GM21619 (cell line): Measurements from ENCODE around the gene DCLRE1C.
"Not testable (repeated sequence)": the region's sequence is repeated elsewhere in the genome, so short reads cannot be mapped to it uniquely, and the experiment has no call there.

Experiments
- ATAC-seq: cut with Tn5 transposase; IDR thresholded peaks from one replicate; pipeline ENCODE4 v1.9.1; 2021; ENCODE audit not compliant: unreplicated experiment

Gene DCLRE1C

DNA sequence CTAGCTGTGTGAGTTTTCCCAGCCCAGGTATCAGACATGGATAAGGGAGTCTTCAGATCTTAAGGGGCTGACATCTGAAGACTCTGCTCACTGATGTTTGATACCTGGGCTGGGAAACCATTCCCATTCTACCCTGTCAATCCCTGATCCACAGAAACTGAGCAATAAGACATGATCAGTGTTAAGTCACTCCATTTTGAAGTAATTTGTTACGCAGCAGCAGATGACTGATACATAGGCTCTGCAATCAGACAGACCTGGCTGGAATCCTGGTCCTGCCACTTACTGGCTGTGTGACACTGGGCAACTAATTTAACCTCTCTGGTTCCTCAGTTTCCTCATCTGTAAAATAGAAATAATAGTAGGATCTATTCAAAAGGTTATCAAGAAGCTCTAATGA, 6.6 kb downstream of the DCLRE1C start:
- no peak for ATAC-seq

DNA sequence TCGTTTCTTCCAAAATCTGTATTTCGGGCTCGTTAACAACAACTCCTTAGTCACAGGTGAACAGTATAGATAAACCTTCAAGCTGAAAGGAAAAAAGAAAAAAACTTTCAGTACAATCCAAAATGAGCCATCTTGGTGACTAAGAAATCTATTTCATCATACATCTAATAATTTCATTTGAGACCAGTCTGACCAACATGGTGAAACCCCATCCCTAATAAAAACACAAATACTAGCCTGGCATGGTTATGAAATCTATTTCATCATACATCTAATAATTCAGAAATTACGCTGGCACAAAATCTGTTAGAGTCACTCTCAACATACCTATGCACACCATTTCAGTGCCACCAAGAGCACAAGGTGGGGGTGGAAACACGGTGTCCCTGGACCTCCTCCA, 8.8 kb downstream of the DCLRE1C start:
- no peak for ATAC-seq

DNA sequence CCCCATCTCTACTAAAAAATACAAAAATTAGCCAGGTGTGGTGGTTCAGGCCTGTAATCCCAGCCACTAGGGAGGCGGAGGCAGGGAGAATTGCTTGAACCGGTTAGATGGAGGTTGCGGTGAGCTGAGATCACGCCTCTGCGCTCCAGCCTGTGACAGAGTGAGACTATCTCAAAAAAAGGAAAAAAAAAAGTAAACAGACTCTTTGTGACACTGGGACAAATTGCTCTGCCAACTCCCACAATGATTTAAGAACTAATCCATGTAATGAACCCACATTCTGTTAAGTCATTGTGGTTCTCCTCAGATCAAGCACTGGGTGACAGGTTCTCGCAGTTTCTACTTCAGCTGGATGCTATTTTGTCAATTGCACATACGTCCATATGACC, 11.0 kb downstream of the DCLRE1C start:
- not testable (repeated sequence) for ATAC-seq

DNA sequence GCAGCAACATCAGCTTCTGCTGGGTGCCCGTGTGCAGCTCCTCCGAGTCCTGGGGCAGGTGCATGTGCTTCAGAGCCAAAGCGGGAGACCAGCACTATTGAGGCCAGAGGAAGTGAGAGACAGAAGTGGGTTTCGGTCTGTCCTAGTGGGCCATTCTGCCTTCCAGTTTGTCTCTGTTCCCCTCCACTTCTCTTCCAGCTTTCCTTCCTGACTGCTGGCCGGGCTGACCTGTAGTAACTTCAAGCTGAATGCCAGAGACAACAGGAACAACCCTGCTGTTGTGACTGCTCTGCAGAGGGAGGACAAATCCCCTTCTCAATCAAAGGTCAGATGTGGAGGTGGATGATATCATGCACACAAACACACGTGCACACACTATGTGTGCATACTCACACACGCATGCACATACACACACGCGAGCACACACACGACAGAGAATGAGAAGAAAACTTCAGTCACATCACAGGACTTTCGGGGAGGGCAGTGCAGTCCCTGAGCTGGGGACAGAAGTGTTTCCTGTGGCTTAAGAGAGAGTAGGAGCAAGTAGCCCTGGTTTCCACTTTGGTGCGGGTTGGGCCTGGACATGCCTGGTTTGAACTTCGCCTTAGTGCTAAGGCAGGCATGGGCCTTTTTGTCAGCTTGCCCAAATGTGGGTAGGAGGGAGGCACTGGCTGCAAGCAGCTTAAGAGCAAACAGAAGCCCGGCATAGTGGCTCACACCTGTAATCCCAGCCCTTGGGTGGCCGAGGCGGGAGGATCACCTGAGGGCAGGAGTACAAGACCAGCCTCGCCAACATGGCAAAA, 11.5 kb downstream of the DCLRE1C start:
- peak; percentile 86 for ATAC-seq

DNA sequence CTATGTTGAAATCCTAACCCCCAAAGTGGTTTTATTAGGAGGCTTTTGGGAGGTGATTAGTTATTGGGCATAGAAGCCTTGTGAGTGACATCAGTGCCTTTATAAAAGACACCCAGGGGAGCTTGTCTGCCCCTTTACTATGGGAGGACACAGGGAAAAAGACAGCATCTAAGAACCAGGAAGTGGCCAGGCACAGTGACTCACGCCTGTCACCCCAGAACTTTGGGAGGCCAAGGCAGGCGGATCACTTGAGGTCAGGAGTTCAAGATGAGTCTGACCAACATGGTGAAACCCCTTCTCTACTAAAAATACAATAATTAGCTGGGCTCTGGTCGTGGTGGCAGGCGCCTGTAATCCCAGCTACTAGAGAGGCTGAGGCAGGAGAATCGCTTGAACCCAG, 14.9 kb downstream of the DCLRE1C start:
- not testable (repeated sequence) for ATAC-seq

DNA sequence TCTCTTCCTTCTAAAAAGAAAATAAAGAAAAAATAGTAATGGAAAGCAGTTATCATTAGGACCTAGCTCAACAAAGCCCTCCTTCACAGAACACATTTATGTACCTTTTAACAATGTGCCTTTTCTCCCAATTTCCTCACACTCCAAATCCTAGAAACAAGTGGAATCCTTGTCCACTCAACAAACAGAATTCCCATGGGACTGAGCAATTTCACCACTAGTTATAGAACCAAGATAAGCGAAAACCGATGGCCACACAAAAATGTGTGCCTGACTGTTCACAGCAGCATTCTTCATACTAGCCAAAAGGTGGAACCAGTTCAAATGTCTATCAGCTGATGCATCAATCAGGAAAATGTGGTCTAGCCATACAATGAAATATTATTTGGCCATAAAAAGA, 17.3 kb downstream of the DCLRE1C start:
- ATAC-seq: no peak

DNA sequence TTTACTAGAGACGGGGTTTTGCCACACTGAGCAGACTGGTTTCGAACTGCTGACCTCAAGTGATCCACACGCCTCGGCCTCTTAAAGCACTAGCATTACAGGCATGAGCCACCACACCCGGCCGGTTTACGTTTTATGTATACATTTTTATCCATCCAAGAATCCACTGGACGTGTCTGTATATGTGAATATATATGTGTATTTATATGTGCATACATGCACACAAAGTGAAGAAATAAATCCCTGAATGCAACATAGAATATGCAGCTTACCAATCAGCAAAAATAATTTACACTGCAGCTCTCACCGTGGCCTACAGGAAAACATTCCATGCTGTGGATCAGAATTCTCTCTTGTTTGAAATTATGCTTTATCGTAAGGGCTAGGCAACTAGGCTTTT, 23.3 kb downstream of the DCLRE1C start:
- no peak for ATAC-seq

DNA sequence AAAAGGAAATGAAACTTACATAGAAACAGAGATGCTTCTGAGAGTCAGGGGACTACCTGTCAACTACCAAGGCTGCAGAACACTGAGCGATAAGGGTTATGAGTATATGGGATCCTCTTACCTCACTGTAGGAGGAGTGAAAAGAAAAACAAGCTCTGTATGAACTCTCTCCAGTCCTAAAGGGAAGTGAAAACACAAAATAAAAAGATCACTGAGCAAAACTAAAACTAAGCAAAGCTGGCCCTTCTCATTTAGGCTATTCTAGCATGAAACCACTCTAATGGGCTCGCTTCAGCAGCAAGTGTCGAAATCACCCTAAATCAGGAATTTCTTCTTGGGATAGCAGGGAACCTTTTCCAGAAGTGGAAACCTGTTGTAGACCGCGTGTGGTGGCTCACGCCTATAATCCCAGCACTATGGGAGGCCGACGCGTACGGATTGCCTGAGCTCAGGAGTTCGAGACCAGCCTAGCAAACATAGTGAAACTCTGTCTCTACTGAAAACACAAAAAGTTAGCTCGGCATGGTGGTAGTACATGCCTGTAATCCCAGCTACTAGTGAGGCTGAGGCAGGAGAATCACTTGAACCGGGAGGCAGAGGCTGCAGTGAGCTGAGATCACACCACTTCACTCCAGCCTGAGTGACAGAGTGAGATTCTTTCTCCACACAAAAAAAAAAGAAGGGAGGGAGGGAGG, 27.0 kb downstream of the DCLRE1C start:
- peak; percentile 97 for ATAC-seq

DNA sequence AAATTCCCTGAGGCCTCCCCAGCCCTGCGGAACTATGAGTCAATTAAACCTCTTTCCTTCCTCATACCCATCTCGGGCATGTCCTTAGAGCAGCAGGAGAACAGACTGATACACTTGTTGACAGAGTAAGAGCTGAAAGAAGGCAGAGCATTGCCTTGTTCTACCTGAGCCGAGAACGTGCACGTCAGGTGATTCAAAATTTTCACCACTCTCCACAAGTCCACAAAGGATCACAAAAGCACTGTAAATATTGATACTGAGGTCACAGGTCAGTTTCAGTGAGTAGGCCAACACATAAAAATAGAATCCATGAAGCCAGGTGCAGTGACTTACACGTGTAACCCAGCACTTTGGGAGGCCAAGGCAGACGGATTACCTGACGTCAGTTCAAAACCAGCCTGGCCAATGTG, 27.8 kb downstream of the DCLRE1C start:
- ATAC-seq: no peak

DNA sequence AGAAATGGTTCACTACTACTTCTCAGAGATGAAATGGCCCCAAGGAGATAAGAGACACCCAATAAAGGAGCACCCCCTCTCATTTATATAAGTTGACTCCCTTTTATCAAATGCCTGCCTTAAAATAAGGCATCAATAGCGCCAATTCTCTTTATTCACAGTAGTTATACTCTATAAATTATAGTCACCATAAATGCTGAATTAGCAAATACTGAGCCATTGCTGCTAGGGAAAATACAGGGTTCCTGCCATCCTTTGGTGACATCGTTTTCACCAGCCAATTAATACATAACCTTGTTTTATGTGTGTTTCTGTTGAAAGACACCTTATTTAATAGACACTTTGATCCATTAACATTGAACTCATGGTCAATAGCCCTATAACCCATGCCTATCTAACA, 28.6 kb downstream of the DCLRE1C start:
- no peak for ATAC-seq

DNA sequence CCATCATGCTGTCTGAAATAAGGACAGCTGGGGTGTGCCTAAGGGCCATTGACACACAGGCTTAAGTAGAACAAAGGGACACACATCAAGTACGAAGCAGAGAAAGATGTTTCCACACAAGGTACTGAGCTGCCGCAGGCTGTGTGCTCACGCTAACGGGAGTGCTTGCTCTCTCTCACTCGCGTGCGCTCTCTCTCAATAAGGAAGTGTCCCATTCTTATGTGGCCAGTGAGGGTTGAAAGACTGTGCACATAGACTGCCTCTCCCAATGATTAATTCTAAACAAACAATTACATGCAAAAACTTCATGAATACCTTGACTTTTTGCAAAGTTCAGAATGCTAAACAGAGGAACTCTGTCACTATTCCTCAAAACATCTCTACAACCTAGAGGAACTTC, 29.9 kb downstream of the DCLRE1C start:
- ATAC-seq: no peak

DNA sequence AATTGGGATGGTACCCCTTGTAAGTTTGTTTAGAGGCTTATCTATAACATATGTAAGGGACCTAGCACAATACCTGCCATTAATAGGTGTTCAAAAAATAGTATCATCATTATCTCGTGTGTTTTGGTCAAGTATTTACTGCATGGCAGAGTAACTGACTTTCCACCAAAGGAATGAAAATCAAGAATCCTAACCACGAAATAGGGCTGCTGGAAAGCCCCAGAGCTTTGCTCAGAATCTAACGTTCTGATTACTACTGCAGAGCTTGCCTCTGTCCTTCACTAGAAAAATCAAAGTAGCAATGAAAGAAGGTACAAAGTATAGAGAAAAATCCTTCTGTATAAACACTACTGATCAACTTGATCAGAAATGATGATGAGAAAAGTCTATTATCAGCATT, 34.9 kb downstream of the DCLRE1C start:
- ATAC-seq: no peak

DNA sequence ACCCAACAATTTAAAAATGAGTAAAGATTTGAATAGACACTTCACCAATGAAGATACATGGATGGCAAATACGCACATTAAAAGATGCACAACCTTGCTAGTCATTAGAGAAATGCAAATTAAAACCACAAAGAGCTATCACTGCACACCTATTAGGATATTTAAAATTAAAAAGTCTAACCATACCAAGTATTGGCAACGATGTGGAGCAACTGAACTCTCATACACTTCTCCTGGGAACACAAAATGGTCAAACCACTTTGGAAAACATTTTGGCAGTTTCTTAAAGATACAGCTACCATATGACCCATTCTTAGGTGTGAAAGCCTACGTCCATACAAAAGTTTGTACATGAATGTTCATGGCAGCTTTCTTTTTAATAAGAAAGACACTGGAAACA, 36.1 kb downstream of the DCLRE1C start:
- no peak for ATAC-seq

DNA sequence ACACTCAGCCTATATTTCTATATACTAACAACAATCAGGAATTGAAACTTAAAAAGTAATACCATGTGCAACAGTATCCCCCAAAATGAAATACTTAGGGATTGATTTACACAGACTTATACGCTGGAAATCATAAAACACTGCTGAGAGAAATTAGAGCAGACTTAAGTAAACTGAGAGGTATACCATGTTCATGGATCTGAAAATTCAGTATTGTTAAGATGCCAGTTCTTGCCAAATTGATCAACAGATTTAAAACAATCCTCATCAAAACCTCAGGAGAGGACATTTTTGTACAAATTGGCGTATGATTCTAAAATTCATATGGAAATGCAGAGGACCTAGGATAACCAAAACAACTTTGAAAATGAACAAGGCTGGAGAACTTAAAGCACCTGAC, 37.3 kb downstream of the DCLRE1C start:
- ATAC-seq: no peak

DNA sequence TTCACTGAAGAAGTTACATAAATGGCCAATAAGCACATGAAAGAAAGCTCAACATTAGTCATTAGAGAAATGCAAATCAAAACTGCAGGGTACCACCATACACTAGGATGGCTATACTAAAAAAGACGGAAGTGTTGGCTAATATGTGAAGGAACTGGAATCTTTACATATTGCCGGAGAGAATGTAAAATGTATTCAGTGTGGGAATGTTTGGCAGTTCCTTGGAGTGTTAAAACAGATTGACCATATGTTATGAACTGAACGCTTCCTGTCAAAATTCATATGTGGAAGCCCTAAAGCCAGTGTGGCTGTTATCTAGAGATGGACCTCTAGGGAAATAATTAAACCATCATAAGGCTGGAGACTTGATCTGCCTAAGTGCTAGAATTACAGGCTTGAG, 42.1 kb downstream of the DCLRE1C start:
- ATAC-seq: no peak

DNA sequence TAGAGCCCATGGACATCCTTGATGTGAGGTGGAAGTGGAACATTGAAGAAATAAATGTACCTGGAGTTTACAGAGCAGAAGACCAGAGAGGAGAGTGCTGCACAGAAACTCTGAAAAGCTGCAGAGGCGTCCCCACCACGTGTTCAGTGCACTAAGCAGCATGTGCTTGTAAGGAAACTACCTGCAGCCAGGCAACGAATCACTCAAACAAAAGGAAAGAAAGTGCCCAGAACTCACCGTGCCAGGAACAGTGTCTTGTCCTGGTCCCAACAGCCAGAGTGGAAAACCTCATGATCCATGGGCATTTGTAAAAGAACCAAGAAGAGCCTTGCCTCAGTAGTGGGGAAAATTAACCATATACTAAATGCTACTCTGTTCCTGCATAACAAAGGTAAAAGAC, 42.9 kb downstream of the DCLRE1C start:
- ATAC-seq: no peak

DNA sequence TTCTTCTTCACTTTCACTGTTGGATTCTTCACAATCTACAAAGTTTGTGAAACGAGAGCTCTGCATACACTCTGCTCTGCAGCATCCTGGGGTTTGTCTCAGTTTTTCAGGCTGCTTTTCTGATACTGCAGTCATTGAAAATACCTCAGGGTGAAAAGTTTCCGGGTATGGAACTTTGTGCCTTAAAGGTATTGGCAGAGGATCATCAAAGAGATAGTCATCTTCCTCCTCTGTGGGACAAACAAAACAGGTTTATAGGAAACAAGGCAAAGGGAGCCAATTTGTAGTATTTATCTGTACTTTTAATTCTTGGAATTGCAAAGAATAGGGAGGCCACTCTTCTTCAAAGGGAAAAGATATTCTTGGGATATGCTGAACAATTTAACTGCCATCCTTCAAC, 44.8 kb downstream of the DCLRE1C start:
- ATAC-seq: no peak

DNA sequence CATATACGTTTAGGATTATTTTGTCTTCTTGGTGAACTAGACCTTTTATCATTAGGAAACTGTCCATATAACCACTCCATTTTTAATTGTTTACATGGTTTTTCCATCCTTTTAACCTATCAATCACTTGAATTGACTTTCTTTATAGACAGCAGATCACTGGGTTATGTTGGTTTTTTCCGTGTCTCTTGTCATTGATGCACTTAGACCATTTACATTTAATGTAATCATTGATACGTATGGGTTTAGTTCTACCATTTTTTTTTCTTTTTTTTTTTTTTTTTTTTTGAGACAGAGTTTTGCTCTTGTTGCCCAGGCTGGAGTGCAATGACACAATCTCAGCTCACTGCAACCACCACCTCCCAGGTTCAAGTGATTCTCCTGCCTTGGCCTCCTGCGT, 46.3 kb downstream of the DCLRE1C start:
- ATAC-seq: not testable (repeated sequence)

DNA sequence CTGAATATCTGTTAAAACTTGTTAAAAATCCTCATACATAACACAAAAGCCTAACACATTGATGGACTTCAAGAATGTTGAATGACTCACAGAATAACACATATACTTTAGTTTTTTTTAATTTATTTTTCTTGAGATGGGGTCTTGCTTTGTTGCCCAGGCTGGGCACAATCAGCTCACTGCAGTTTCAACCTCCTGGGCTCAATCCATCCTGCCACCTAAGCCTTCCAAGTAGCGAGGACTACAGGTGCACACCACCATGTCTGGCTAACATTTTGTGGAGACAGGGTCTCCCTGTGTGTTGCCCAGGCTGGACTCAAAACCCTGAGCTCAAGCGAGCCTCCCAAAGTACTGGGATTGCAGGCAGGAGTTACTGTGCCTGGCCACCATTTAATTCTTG, 47.1 kb downstream of the DCLRE1C start:
- ATAC-seq: no peak

DNA sequence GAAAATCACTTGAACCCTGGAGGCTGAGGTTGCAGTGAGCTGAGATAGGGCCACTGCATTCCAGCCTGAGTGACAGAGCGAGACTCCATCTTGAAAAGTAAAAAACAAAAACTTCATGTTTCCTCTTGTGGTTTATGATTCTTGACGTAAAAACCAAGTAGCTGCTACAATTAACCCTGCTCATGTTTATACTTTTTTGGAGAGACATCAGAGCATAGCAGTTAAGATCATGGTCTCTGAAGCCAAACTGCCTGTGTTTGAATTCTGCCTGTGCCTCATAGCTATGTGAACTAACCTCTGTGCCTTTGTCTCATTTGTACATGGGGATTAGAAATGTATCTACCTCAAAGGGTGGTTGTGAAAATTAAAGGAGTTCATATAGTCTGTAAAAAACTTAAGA, 48.0 kb downstream of the DCLRE1C start:
- ATAC-seq: no peak

DNA sequence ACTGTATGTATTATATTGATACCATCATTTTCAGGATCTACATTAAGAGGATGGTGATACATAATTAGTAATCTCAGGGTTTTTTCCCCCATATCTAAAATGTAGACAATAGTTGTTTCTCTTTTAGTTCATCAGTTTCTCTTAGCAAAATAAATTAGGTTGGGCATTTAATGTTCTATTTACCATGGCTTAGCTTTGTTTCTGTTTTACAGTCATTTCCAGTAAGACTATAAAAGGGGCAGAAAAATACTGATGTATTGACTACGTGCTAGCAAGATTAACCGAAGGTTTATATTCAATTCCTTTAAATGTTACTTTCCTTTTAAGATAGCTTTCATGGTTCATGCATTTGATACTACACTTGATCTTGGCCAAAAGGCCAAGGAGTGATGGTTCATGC, 49.0 kb downstream of the DCLRE1C start:
- ATAC-seq: no peak

DNA sequence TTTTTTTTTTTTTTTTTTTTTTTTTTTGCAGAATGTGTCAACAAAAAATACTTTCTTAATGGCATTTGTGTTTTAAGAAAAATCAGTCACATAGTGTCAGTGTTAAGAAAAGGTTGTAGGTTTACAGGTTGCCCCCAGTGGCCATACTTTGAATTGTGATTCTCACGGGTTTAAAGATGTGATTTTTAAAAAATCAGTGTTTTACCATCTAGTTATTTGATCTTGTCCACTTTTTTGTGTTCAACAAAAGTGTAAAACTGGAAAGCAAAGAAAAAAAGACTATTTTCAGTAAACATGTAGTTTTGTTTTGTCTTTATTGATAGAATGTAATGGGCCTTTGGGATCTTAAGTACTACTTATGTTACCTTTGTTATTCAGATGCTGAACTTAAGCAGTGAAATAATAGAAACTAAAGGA, 49.6 kb downstream of the DCLRE1C start:
- ATAC-seq: no peak

DNA sequence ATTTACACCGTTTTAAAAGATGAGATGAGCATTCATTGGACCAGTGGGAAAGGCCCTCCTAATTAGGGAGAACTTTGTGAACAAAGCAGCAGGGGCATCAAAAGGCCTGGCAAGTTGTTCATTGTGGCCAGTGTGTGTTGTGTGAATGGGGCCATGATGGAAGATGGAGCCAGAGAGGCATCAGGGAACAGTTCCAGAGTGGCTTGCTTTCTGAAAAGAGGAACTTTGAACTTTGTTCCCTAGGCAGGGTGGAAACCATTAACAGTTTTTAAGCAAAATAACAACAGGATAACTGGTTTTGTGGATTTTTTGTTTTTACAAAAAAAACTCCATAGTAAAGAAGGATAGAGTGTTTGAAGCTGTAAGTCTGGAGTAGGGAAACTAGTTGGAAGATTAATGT, 62.7 kb downstream of the DCLRE1C start:
- ATAC-seq: no peak
